ENCODE measurements around the gene RITA1. TPM values are rescaled to one million over a fixed set of nuclear protein-coding genes. Genes with fewer than 3 reads are reported as not detected.

RITA1 gene
- total and polyA plus RNA-seq, 10 of the 15 experiments (the other 5 are each of a cell fraction or from before 2014, with no cell fraction given): 2.3 to 39.9 (median 24.8) TPM

DNA sequence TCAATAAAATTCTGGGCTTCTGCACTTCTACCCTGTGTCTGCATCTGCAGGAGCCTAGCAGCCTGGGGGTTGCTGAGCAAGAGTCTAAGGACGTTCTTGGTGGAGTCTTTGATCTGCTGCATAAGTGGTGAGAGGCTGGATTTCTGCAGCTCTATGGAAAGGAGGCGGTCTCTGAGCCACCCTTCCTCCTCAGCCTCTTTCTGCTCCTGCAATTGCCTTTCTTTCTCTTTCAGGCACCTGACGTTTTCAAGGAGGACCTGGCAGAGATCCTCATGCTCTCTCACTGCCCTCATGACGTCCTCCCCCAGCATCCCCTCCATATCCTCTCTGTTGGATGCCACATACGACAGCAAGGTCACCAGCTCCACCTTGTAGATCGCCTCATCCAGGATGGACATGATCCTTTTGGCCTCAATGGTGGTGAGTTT, 22.1 kb downstream of the RITA1 start:
- RAD21 ChIA-PET (ENCODE audit: unreplicated experiment): interaction anchor here (0.7 to 5.4 kb wide), 8 partner anchors 10 to 29 kb away, joined by 3 to 51 read pairs (median 8); partner anchors contain the start of gene TPCN1
- 0 out of 2 replicates have a peak overlapping the region, but pooled peaks have one; percentile 16 for H3K4me3 ChIP-seq
- in situ Hi-C loops (cut with MboI): loop anchor here (25.0 kb wide), 1 partner anchor 1770 kb away; no protein-coding TSS in a partner anchor
- TSS peak; percentile 95 for BruUV-seq (replicated peaks)
- H4K20me1 ChIP-seq (ENCODE audit: control insufficient read depth, insufficient read depth): no peaks in the 10 kb centered on the region
- ATAC-seq (peak; percentile 9), FAIRE-seq (no peak), DNase-seq (ENCODE audit: low read depth, low spot score) (no peak)
- H3K79me2 ChIP-seq (ENCODE audit: control insufficient read depth, insufficient read depth, low read length): no peaks in the 10 kb centered on the region
- no peaks in the 10 kb centered on the region for H3K36me3 ChIP-seq (ENCODE audit: control insufficient read depth in 2 of 2, insufficient read depth in 2 of 2, low read length in 1 of 2)
- SMC1A ChIA-PET (ENCODE audit: uncharacterized antibody, unreplicated experiment): interaction anchor here (0.7 to 11.1 kb wide), 4 partner anchors 13 to 20 kb away, joined by 3 to 237 read pairs (median 3); partner anchors contain the start of gene TPCN1
- 27% methylated on average over 6 of the region's 6 CpGs for WGBS (ENCODE audit: insufficient coverage, insufficient replicate concordance, low lambda C conversion rate, missing lambda C conversion rate)
- H2AFZ ChIP-seq (ENCODE audit: control insufficient read depth, low read depth, low read length): peak overlapping the region; percentile 20
- intact Hi-C loops (cut with micrococcal nuclease; ENCODE audit: unreplicated experiment): loop anchor here (1.0 to 2.0 kb wide), 3 partner anchors 14 to 22 kb away; partner anchors contain the start of gene TPCN1
- peak overlapping the region; percentile 48 for H3K9ac ChIP-seq (ENCODE audit: control insufficient read depth, insufficient read depth, low read length)
- H3K4me1 ChIP-seq (ENCODE audit: control insufficient read depth, insufficient read depth, low read length): peaks cover 54% of the 10 kb centered on the region
- no peak for TF ChIP-seq NR2F1 (conservative IDR thresholded peaks at IDR 0.05)
- TF ChIP-seq HDGF (IDR thresholded peaks at IDR 0.05): 0 out of 2 replicates have a peak, but pooled peaks have one; percentile 3
- TF ChIP-seq MEF2B (IDR thresholded peaks at IDR 0.05; ENCODE audit: partially characterized antibody, poor library complexity, severe bottlenecking): no peak
- POLR2A ChIA-PET: interaction anchor here (1.1 to 7.2 kb wide), 6 partner anchors 10 to 28 kb away, joined by 3 to 108 read pairs (median 7); partner anchors contain the start of gene TPCN1
- H3K27ac ChIP-seq (ENCODE audit: control insufficient read depth, insufficient read depth): peak overlapping the region; percentile 84
- CTCF ChIA-PET: interaction anchor here (0.8 to 2.4 kb wide), 3 partner anchors 10 to 25 kb away, joined by 3 to 10 read pairs (median 3); no protein-coding TSS in a partner anchor
- peak overlapping the region; percentile 91 for H3K4me2 ChIP-seq (ENCODE audit: control insufficient read depth, insufficient read depth)
- H3K9me3 ChIP-seq (replicated peaks; ENCODE audit: control insufficient read depth, insufficient read depth, low read length): no peaks in the 10 kb centered on the region
- H3K27me3 ChIP-seq (replicated peaks in 1 of 2; ENCODE audit: control insufficient read depth in 2 of 2, insufficient read depth in 2 of 2, low read length in 1 of 2): no peaks in the 10 kb centered on the region
